SK-N-SH (cell line): Measurements from ENCODE around the gene CAP2. TPM values are rescaled to one million over a fixed set of nuclear protein-coding genes. Genes with fewer than 3 reads are reported as not detected.

Source experiments
- CTCF ChIA-PET: fragments of 300-600, 350-600 bp; formaldehyde crosslinking; extraction: SDS; loops from one replicate; lab custom pipeline; 2021; lab: Yijun Ruan, JAX
- POLR2A ChIA-PET: fragments of 350-600 bp; sonication (Branson Sonifier 250); formaldehyde crosslinking; extraction: SDS; loops from one replicate; lab custom pipeline; 2020; ENCODE audit warnings: antibody characterized with exemption, inconsistent platforms; lab: Yijun Ruan, JAX
- DNase-seq: peaks from one replicate; pipeline ENCODE4 v3.0.0; 2012
- H2AFZ ChIP-seq: fragments of 200-600 bp; sonication (generic); 2 replicates; pipeline ENCODE4 v1.8.1; 2016; ENCODE audit warnings: antibody characterized with exemption, mild to moderate bottlenecking, low read depth
- H3F3A ChIP-seq: fragments of 200-600 bp; sonication (generic); replicated peaks from 2 replicates; pipeline ENCODE3; 2016; ENCODE audit warnings: antibody characterized with exemption, mild to moderate bottlenecking; ENCODE audit not compliant: insufficient read depth
- H3K27ac ChIP-seq, 2 experiments: fragments of 200-500 bp in 1 of 2; fragments of 200-600 bp in 1 of 2; sonication (Bioruptor generic) in 1 of 2; sonication (generic), shearing (Covaris generic) in 1 of 2; 2 replicates each; pipeline versions ENCODE4 v1.5.1 to v1.6.1; 2014 to 2016; ENCODE audit warnings: low read depth in 2 of 2, inconsistent platforms in 1 of 2, low read length in 1 of 2, mild to moderate bottlenecking in 1 of 2, mixed read lengths in 1 of 2
- H3K27me3 ChIP-seq: fragments of 200-600 bp; sonication (generic), shearing (Covaris generic); 2 replicates; pipeline ENCODE4 v1.6.1; 2016; ENCODE audit warnings: mixed run types; ENCODE audit not compliant: insufficient read depth
- H3K36me3 ChIP-seq, 2 experiments: fragments of 200-500 bp in 1 of 2; fragments of 200-600 bp in 1 of 2; sonication (Bioruptor generic) in 1 of 2; sonication (generic) in 1 of 2; replicated peaks in 1 of 2; 2 replicates each; pipeline versions ENCODE3 to v1.5.1; 2014 to 2016; ENCODE audit warnings: low read length in 1 of 2, mild to moderate bottlenecking in 1 of 2; ENCODE audit not compliant: insufficient read depth in 2 of 2, control insufficient read depth in 1 of 2
- H3K4me1 ChIP-seq, 2 experiments: fragments of 200-500 bp in 1 of 2; fragments of 200-600 bp in 1 of 2; sonication (Bioruptor generic) in 1 of 2; sonication (generic), shearing (Covaris generic) in 1 of 2; 2 replicates each; pipeline versions ENCODE4 v1.5.1 to v1.6.1; 2014 to 2016; ENCODE audit warnings: low read depth in 1 of 2, low read length in 1 of 2, mixed run types in 1 of 2; ENCODE audit not compliant: insufficient read depth in 2 of 2, control insufficient read depth in 1 of 2
- H3K4me2 ChIP-seq: fragments of 200-600 bp; sonication (generic), shearing (Covaris generic); 2 replicates; pipeline ENCODE4 v1.6.1; 2017; ENCODE audit warnings: mixed run types
- H3K4me3 ChIP-seq, 2 experiments: fragments of 200-500 bp in 1 of 2; fragments of 200-600 bp in 1 of 2; sonication (Bioruptor generic) in 1 of 2; sonication (generic), shearing (Covaris generic) in 1 of 2; 2 replicates each; pipeline versions ENCODE4 v1.5.1 to v1.8.1; 2014 to 2016; ENCODE audit warnings: low read depth in 2 of 2, inconsistent platforms in 1 of 2, low read length in 1 of 2, mild to moderate bottlenecking in 1 of 2, mixed read lengths in 1 of 2, moderate library complexity in 1 of 2
- H3K79me2 ChIP-seq: fragments of 200-600 bp; sonication (generic); 2 replicates; pipeline ENCODE4 v1.8.1; 2017; ENCODE audit warnings: mild to moderate bottlenecking; ENCODE audit not compliant: insufficient read depth
- H3K9ac ChIP-seq: fragments of 200-600 bp; sonication (generic); 2 replicates; pipeline ENCODE4 v1.6.1; 2017; ENCODE audit warnings: mixed run types
- H3K9me2 ChIP-seq: fragments of 200-600 bp; sonication (generic); 2 replicates; pipeline ENCODE4 v1.6.1; 2017; ENCODE audit warnings: mixed run types
- H3K9me3 ChIP-seq: fragments of 200-600 bp; sonication (generic); 2 replicates; pipeline ENCODE4 v1.6.1; 2017; ENCODE audit warnings: mixed run types, mild to moderate bottlenecking, moderate library complexity
- H4K20me1 ChIP-seq: fragments of 200-600 bp; sonication (generic); 2 replicates; pipeline ENCODE4 v1.6.1; 2017; ENCODE audit warnings: mild to moderate bottlenecking, mixed run types; ENCODE audit not compliant: insufficient read depth
- CTCF ChIP-seq: fragments of 200-600 bp; sonication (generic); IDR thresholded peaks from 2 replicates; pipeline ENCODE4 v1.6.1; 2017; ENCODE audit warnings: antibody characterized with exemption, mild to moderate bottlenecking, moderate library complexity
- ELF1 ChIP-seq: IDR thresholded peaks from 2 replicates; pipeline ENCODE4 v1.4.0; 2012
- FOSL2 ChIP-seq: IDR thresholded peaks from 2 replicates; pipeline ENCODE4 v1.4.0; 2012; ENCODE audit warnings: low read depth, mild to moderate bottlenecking, moderate library complexity, borderline replicate concordance
- GABPA ChIP-seq: IDR thresholded peaks from 2 replicates; pipeline ENCODE4 v1.4.0; 2012; ENCODE audit warnings: low read depth, mild to moderate bottlenecking
- GATA2 ChIP-seq: sonication (generic); formaldehyde crosslinking; IDR thresholded peaks from 2 replicates; pipeline ENCODE4 v1.5.0; 2020; ENCODE audit warnings: mild to moderate bottlenecking, missing genetic modification reagents
- JUND ChIP-seq: IDR thresholded peaks from 2 replicates; pipeline ENCODE4 v1.4.0; 2012
- MXI1 ChIP-seq: IDR thresholded peaks from 2 replicates; pipeline ENCODE4 v1.6.1; 2012; ENCODE audit warnings: mild to moderate bottlenecking, low read depth, low read length, improper control_type of control experiment
- RFX5 ChIP-seq: IDR thresholded peaks from 2 replicates; pipeline ENCODE4 v1.6.1; 2012; ENCODE audit warnings: mild to moderate bottlenecking, improper control_type of control experiment, low read length
- RXRA ChIP-seq: IDR thresholded peaks from 2 replicates; pipeline ENCODE4 v1.4.0; 2012; ENCODE audit warnings: low read depth, mild to moderate bottlenecking, borderline replicate concordance
- TEAD4 ChIP-seq: IDR thresholded peaks from 2 replicates; pipeline ENCODE4 v1.4.0; 2012; ENCODE audit warnings: mild to moderate bottlenecking, borderline replicate concordance; ENCODE audit not compliant: insufficient read depth
- ZBTB33 ChIP-seq: IDR thresholded peaks from 2 replicates; pipeline ENCODE4 v1.4.0; 2012; ENCODE audit warnings: low read depth, borderline replicate concordance
- WGBS: methylation state at CpG from one replicate; pipeline ENCODE4 v1.1.6; 2017; ENCODE audit warnings: low lambda C conversion rate; 5-methylcytosine and 5-hydroxymethylcytosine counted together
- polyA plus RNA-seq, 3 experiments: library from polyadenylated mRNA; depleted of rRNA; stranded (reverse); fragments of >200 nt; gene quantifications; 2 replicates each; pipeline ENCODE4 v1.2.3, GENCODE V29; 2012
- TF ChIP-seq, protein P1 (sequence below): fragments of 150-350 bp; IDR thresholded peaks from 2 replicates; pipeline ENCODE4 v1.6.1; 2017; ENCODE audit warnings: antibody characterized with exemption, low read length, low read depth, borderline replicate concordance

Gene CAP2
- polyA plus RNA-seq, 1 of the 3 experiments (the other 2 are of a cell fraction), result 8.5 TPM

DNA sequence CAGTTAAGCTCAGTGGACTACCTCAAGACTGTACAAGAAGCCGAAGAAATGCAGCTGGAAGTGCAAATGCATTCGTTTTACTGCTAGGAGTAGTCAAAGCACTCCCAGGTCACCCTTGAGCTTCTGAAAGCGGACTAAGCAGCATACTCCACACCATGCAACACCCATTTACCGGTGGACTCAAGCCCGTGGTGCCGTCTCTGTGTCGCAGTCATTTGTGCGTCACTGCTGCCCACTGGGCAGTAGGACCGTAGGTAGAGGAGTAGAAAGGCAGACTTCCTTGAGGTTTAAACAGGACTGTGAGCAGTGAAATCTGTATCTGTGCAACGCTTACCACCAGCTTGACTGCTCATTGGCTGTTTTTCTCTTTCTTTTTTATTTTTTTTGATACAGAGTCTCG, 117.7 kb downstream of the CAP2 start (continued):
- TF ChIP-seq CTCF, result no peak

- TF ChIP-seq RFX5, result no peak
- no peak for TF ChIP-seq TEAD4
- TF ChIP-seq, protein P1, sequence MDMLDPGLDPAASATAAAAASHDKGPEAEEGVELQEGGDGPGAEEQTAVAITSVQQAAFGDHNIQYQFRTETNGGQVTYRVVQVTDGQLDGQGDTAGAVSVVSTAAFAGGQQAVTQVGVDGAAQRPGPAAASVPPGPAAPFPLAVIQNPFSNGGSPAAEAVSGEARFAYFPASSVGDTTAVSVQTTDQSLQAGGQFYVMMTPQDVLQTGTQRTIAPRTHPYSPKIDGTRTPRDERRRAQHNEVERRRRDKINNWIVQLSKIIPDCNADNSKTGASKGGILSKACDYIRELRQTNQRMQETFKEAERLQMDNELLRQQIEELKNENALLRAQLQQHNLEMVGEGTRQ, result no peak
- no peak for TF ChIP-seq GATA2 (CRISPR knock-in tag)
- no peak for TF ChIP-seq RXRA
- TF ChIP-seq ZBTB33, result no peak
- TF ChIP-seq JUND, result no peak
- TF ChIP-seq FOSL2, result no peak
- no peak for TF ChIP-seq CTCF
- no peak for TF ChIP-seq MXI1
- no peak for TF ChIP-seq GABPA
- TF ChIP-seq ELF1, result no peak
- TF ChIP-seq, all 33 proteins: peak for 0
- no peaks in the 10 kb centered on the region for H3K9me3 ChIP-seq
- H3K9me2 ChIP-seq, result no peaks in the 10 kb centered on the region
- no peaks in the 10 kb centered on the region for H3K4me1 ChIP-seq
- no peak overlapping the region for H2AFZ ChIP-seq
- DNase-seq, result no peak
- ChIA-PET POLR2A (no interaction called here), CTCF (interaction anchor here (1.3 kb wide), 1 partner anchor 72 kb away, joined by 4 read pairs; no protein-coding TSS in a partner anchor)
- no peaks in the 10 kb centered on the region for H4K20me1 ChIP-seq
- H3K4me2 ChIP-seq, result no peak overlapping the region
- H3K36me3 ChIP-seq, result peaks cover 0 to 9% of the 10 kb centered on the region in 2 experiments
- no peak overlapping the region for H3K4me3 ChIP-seq
- WGBS, result 99% methylated on average over 6 of the region's 7 CpGs
- H3K9ac ChIP-seq, result no peak overlapping the region
- no peaks in the 10 kb centered on the region for H3K27me3 ChIP-seq
- H3F3A ChIP-seq, result no peaks in the 10 kb centered on the region
- H3K27ac ChIP-seq, result no peak overlapping the region
- H3K79me2 ChIP-seq, result no peaks in the 10 kb centered on the region
Measured at GRCh38 chr6:17511580-17511979, 118.2 kb downstream of the CAP2 start.
